Sigmoid colon (tissue), 4 donors: ENCODE data around the gene NSUN4.

Source experiments
- EP300 ChIP-seq, 4 donors: sonication (generic); formaldehyde crosslinking; IDR thresholded peaks; one replicate each; pipeline ENCODE4 v1.6.1; 2017; ENCODE audit warnings: antibody characterized with exemption in 4 of 4
- TF ChIP-seq, protein P1 (sequence below), 4 experiments: fragments of 450-650 bp in 3 of 4; fragments of 200-600 bp in 1 of 4; IDR thresholded peaks; one replicate each; pipeline ENCODE4 v1.5.1; 2016 to 2019; ENCODE audit warnings: antibody characterized with exemption in 4 of 4, mild to moderate bottlenecking in 3 of 4, moderate library complexity in 2 of 4

DNA sequence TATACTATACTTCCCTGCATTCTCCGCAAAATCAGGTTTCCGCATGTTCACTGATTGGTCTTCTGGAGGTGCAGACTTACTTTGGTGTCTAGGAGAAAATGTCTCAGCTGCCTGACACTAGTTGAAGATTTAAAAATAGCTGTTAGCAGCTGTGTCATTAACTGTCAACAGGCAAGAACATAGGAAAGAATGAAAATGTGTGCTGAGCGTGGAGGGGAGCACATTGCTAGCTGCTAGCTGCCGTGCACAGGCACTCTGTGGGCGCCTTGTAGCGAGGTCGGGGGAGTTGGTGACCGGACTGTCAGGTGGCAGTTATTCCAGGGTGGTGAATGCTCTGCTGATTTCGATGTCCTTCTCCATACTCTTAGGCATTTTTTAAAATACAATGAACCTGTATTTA, 58.7 kb downstream of the NSUN4 start:
- TF ChIP-seq, protein P1, sequence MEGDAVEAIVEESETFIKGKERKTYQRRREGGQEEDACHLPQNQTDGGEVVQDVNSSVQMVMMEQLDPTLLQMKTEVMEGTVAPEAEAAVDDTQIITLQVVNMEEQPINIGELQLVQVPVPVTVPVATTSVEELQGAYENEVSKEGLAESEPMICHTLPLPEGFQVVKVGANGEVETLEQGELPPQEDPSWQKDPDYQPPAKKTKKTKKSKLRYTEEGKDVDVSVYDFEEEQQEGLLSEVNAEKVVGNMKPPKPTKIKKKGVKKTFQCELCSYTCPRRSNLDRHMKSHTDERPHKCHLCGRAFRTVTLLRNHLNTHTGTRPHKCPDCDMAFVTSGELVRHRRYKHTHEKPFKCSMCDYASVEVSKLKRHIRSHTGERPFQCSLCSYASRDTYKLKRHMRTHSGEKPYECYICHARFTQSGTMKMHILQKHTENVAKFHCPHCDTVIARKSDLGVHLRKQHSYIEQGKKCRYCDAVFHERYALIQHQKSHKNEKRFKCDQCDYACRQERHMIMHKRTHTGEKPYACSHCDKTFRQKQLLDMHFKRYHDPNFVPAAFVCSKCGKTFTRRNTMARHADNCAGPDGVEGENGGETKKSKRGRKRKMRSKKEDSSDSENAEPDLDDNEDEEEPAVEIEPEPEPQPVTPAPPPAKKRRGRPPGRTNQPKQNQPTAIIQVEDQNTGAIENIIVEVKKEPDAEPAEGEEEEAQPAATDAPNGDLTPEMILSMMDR (IDR thresholded peaks at IDR 0.05) = no peak
- no peak for TF ChIP-seq EP300 (IDR thresholded peaks at IDR 0.05)
